K562 (cell line): ENCODE data around the gene ARF5.

ENCODE experiments used
- GABPA ChIP-seq: fragments of 200-800 bp; sonication (Bioruptor generic); conservative IDR thresholded peaks from 2 replicates; pipeline ENCODE4 v1.6.1; 2016; ENCODE audit warnings: low read depth, missing genetic modification characterization, missing compliant biosample characterization
- TF ChIP-seq, protein P1 (sequence below): fragments of 250-450 bp; sonication (Bioruptor Pico); IDR thresholded peaks from 2 replicates; pipeline ENCODE4 v1.8.0; 2021; ENCODE audit warnings: mild to moderate bottlenecking, moderate library complexity

DNA sequence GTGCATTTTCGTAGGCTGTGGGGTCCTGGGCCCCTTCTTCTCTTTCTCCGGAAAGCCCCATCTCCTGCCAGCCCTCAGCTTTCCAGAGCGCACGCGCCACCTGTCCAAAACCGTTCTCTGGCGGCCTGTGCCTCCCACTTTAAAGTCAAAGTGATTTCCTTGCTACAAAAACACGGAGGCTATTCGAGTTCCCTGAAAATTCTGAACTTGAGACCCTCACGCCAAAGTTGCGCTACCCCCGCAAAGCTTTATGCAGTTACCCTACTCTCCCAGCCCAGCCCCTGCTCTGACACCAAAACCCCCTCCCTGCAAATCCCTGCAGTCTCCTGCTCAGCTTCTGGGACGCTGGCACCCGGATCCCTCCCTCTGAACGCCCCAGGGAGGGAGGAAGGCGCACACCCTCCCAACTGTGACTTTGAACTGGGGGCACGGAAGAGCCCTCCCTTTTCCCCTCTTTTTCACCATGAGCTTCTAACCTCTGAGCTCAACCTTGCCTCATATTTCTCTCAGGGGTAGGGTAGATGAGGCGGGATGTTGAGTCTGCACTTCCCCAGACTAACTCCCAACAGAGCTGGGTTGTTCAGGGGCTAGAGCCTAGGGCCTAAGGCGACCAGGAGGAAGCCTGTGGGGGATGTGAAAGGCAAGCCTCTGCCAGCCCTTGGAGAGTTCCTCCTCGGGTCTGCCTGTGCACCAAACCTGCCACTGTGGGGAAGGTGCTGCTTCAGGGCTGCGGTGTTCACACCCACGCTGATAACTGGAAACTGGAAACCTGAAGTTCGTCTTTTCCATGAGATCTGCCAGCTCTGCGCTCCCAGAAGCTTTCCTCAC is 32.4 kb downstream of the ARF5 start:
- no peak for TF ChIP-seq GABPA (tag)
- TF ChIP-seq, protein P1, sequence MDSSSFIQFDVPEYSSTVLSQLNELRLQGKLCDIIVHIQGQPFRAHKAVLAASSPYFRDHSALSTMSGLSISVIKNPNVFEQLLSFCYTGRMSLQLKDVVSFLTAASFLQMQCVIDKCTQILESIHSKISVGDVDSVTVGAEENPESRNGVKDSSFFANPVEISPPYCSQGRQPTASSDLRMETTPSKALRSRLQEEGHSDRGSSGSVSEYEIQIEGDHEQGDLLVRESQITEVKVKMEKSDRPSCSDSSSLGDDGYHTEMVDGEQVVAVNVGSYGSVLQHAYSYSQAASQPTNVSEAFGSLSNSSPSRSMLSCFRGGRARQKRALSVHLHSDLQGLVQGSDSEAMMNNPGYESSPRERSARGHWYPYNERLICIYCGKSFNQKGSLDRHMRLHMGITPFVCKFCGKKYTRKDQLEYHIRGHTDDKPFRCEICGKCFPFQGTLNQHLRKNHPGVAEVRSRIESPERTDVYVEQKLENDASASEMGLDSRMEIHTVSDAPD (CRISPR knock-in tag): no peak
